NCI-H1105 (cell line): ENCODE measurements around the gene RGS12.

ENCODE experiments used
- DNase-seq: peaks from one replicate; lab custom pipeline; 2025; lab: John Stamatoyannopoulos, UW

The RGS12 gene

DNA sequence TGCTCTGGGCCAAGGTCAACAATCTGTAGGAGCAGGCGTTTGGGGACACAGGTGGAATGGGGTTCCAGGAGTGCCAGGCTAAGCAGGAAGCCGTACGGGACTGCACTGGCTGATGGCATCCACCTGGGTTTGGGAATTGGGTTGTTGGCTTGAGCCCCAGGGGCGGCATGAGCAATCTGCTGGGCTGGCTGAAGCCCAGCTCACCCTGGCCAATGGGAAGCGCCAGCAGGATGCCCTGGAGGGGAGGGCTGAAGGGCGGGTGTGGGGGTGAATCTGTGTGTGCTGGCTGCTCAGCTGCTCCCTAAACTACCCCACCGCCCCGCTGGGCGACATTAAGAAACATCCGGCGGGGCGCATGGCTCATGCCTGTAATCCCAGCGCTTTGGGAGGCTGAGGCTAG, 8.9 kb upstream of the RGS12 start:
- DNase-seq, result no peak

DNA sequence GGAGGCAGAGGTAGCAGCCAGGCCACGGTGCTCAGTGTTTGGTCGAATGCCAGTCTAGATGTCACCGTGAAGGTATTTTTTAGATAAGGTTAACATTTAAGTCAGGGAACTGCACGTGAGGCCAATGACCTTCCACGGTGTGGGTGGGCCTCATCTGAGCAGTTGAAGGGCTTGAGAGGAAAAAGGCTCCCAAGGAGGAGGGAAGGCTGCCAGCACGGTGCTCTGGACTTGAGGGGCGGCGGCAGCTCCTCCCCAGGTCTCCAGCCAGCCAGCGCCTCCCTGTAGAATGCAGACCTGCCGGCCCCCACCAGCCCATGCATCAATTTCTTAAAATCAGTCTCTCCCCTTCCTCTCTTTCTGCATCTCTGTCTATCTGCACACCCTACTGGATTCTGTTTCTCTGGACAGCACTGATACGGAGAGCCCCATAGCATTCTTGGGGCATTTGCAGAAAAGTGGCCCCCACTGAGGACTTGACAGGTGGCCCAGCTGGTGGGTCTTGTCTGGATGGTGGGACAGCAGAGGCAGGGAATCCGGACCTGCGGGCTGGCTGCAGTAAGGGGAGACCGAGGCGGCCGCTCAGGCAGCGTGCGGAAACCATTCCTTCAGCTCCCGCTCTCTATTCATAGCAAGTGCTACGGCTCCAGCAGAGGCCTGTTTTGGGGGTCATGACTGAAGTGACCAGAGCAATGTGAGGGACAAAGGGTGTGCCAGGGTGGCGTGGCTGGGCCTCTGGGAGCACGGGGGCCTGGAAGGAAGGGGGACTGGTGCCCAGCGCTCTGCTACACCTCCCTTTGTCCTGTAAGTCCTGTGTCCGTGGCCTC, 7.9 kb upstream of the RGS12 start:
- DNase-seq, result no peak

DNA sequence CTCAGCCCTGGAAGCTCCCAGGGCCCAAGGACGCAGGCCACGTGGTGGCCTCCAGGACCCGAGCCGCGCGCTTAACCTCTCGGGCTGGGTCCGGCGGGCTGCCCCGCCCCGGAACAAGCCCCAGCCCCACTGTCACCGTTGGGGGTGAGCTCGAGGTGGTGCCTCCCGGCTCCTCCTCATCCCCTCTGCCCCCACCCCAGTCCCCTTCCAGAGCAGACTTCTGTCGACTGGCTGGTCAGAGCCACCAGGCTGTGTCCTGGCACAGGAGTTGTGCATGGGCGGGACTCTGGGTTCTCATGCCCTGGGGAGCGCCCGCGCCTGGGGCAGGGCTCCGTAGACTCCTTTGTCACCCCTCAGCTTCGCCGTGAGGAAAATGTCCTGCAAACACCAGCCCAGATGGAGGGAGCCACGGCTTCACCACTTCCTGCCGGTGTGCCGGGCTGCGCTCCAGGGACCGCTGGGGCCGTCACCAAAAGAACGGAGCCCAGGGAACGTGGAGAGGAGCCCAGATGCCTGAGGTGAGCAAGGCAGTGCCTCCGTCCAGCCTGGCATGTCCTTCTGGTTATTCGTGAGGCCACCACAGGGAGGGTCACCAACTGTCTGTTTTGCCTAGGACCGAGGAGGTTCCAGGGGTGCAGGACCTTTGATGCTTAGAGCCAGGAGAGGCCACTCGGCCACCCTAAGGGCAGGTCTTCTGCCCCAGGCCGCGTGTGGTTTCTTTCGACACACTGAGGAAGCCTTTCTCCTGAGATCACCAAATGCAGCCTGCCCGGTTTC, 7.1 kb upstream of the RGS12 start:
- DNase-seq, result no peak

DNA sequence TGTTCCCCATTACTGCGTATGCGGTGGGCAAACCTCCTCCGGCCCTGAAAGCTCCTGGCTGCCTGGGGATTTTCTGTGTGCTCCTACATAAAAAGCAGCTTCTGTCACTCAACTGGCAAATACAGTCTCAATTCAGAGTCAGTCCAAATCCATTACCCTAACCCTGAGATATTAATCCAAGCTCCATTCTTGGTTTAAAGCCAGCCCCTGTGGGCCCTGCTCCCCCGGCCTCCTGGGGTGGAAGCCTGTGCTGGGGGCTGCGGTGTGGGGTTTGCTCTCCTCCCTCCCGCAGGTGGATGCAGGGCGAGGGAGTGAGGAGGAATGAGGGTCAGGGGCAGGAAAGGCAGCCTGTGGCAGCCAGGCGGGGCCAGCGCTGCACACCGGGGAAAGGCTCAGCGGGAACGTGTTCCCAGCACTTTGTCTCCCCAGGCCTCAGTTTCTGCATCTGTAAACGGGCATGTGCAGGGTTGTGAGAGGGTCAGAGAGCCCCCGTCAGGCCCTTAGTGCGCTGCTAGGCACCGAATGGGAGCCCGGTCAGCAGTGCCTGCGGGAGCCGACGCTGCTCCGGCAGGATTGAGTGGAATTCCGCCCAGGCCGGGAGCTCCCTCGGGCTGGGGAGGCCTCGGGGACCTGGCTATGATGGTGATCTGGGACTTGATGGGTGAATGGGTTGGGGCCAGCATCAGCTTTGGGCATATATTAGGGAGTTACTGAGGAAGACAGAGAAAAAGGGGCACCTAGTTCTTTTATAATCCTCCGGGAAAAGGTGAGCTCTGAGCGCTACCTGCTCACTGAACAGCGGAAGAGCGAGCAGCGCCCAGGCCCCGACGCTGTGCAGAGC, 6.3 kb upstream of the RGS12 start:
- DNase-seq, result no peak

DNA sequence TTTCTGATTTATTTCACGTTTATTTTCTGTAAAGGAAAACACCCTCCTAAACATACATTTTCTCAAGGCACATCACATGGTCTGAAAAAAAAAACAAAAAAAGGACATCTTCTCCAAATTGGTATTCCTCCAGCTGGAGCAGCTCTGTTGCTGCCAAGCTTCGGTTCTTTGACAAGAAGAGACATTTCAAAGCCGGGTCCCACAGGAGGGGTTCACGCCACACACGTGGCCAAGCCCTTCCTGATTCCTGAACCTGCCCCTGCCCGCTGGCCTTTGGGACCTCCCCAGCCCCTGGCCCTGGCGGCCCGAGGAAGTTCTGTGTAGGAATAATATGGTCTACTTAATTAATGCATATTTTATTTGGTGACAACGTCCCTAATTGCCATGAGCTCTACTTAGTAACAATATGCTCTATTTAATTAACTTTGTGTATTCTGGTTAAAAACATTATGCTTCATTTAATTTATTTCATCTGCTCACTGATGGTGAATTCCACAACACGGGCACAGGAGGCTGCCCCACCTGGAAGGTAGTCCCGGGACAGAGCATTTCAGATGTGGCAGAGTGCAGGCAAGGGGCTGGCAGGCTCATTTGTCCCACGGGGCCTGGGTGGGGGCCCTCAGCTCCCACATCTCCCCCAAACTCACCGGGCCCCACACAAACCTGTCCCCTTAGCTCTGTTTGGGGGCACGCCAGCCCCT, 5.4 kb upstream of the RGS12 start:
- DNase-seq, result no peak

DNA sequence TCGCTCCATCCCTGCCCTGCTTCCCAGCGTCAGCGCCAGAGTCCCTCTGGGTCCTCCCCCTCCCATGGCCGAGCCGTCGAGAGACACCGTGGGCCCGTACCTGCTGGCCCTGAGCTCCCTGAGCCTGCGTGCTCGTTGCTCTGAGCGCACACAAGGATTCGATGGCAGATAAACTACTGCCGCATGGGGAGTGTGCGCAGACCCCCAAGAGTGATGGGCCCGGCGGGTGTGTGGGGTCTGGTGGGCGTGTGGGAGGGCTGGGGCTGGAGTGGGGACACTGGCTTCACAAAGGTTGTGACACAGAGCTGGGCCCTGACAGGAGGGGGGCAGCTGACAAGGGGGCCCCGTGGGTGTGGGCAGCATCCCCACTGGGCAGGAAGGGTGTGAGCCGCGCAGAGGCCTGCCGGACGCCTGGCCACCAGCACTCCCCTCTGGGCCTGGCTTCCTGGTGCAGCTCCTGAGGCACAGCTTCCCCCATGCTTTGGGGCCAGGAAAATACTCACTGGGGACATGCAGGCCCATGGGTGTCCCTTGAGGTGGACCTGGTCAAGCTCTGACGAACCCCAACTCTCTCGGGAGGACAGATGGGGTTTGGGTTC, 4.8 kb upstream of the RGS12 start:
- no peak for DNase-seq

DNA sequence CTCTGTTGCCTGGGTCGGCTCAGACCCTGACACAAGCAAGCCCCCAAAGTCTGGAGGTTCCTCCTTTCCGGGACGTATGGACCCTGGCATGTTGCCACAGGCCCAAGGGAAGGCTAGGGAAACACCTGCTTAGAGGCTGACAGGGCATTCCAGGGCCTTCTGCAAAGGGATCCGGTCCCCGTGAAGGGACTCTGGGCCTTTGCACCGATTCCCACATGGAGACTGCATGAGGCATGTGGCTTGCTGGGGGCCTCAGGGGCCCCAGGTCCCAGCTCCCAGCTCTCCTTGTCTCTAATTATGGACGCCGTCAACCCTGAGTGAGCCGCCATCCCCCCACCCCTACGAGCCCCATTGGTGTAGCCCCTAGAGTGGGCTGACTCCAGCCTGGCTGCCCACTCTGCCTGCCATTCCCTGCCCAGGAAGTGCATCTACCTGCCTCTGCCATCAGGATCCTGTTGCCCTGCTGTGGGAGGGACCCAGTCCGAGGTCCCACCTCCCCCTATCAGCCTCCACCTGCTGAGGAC, 4.2 kb upstream of the RGS12 start:
- no peak for DNase-seq

DNA sequence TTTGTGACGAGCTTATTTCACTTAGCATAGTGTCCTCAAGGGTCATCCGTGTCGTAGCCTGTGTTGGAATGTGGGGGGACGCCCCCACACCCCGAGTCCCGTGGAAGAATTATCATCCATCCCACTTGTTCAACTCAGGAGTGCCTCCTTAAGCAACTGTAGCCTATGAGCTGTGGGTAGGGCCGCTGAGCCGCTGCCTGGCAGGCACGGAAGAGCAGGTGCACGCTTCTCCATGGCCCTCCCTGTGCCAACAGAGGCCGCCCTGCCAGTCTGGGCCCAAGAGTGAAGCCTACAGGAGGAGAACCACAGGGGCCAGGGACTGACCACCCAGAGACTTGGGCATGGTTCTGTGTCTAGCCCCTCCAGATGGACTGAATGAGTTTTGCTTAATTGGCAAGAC, 2.3 kb upstream of the RGS12 start:
- no peak for DNase-seq

DNA sequence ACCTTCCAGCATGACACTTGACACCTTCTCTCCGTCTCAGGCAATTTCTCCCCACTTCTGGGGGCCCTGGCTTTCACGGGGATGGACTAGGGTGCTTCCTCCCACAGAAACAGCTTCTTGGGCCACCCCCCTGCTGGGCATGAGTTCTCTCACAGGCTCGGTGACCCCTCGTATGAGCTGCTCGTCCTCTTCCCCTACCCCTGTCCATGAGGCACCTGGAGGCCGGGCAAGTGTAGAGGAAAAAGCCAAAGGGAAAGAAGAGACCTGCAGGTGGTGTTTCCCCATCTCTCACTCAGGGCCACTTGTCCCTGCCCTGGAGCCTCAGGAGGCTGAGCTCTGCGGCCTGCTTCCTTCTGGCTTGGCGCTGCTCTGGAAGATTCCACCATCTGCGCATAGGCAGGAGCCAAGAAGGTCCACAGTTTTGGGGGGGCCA, 1.9 kb upstream of the RGS12 start:
- DNase-seq, result no peak

DNA sequence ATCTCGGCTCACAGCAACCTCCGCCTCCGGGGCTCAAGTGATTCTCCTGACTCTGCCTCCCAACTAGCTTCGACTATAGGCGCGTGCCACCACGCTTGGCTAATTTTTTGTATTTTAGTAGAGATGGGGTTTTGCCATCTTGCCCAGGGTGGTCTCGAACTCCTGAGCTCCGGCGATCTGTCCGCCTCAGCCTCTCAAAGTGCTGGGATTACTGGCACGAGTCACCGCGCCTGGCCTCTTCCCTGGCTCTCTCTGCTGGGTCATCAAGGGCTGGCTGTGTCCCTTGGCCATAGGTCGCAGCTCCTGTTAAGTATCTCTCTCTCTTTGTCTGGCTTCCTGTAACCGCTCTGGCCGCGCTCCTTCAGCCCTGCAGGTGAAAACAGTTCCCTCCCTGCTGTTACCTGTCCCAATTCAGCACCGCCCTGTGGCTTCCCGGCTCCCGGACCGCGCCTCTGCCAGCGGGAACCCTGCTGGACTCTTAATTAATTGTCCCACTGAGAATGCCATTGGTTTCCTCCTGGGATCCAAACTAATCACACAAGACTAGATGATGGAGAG, 1.3 kb upstream of the RGS12 start:
- no peak for DNase-seq

DNA sequence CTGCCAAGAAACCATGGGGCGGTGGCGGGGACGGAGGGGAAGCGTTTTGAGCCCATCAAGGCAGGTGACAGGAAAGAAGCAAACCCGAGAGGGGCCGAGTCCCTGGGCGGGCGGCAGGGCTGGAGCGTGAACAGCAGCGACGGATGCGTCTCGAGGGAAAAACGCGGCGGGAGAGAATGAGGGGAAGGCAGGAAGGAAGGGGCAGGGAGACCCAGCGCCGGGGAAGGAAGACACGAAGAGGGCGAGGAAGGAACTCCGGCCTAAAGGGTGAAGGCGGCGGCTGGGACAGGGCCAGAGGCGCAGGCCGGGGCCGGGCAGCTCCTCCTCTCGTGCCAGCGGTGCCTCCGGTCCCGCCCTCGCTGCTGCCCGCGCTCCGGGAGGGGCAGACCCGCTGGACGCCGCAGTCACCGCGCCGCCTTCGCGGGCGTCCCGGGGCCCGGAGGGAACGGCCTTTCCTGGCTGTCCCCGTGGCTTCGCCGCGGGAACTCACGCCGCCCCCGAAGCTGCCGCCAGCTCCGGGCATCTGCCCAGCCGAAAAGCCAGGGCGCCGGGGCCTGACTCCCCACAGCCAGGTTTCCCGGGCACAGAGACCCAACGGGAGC, 751 bp upstream of the RGS12 start:
- peak; percentile 15 for DNase-seq

DNA sequence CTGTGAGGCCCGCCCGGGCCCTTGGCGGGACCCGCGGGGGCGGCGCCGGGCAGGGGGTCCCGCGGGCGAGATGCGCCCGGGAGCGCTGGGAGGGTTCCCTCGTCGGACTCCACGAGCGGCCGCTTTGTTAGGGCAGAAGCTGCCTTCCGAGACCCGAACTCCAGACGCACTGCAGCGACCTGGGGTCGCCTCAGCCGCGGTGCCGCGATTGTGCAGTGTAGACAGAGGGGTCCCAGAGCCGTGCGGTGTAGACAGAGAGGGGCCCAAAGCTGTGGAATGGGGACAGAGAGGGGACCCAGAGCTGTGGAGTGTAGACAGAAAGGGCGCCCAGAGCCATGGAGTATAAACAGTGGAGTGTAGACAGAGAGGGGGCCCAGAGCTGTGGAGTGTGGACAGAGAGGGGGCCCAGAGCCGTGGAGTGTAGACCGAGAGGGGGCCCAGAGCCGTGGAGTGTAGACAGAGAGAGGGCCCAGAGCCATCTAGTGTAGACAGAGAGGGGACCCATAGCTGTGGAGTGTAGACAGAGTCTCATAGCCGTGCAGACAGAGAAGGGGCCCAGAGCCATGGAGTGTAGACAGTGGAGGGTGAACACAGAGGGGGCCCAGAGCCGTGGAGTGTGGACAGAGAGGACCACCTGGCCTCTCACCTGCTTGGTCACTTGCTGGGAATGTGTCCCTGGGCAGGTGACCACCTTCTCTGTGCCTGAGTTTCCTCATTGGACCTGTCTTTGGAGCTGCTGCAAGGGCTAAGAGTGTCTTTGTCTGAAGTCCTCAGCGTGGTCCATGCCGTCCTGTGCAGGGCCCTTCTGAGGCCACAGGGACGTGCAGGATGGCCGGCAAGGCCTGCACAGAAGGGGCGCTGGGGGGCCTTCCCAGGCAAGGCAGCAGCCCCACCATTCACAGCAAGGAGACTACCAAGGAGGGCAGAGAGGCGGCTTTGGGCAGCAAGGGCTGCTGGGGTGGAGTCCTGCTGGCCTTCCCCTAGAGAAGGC, 875 bp downstream of the RGS12 start:
- no peak for DNase-seq

DNA sequence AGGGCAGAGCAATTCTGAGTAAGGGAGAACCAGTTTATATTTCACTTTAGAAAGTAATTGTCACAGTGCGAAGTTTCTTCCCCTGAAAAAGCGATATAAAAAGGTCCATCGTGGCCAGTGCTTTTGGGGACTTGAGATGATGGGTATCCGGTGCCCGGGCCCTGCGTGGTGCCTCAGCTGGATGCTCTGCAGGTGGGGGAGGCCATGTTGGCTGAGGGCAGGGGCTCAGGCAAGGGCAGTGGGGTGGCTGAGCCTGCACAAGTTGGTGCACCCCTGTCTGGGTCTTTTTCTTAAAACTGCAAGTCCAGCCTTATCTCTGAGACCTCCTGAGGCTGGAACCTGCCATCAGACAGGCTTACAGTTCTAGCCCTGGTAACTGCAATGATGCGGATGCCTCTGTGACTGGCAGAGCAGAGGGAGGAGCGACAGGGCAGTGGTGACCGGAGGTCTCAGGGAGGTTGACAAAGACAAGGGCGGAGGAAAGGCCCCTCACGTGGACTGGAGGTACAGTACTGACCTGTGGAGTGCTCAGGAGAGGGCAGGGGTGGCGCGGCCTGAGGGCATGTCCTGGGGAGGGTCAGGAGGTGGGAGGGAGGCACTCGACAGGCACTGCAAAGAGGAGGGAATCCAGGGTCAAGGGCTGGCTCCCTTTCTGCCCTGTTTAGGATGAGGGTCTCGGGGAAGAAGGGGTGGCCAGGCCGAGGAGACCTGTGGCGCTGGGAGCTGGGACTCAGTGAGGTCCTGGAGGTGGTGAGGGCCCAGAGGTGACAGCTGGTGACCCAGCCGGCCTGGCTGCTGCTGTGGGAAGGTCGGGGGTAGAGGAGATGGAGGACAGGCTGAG, 1.8 kb downstream of the RGS12 start:
- DNase-seq, result no peak

DNA sequence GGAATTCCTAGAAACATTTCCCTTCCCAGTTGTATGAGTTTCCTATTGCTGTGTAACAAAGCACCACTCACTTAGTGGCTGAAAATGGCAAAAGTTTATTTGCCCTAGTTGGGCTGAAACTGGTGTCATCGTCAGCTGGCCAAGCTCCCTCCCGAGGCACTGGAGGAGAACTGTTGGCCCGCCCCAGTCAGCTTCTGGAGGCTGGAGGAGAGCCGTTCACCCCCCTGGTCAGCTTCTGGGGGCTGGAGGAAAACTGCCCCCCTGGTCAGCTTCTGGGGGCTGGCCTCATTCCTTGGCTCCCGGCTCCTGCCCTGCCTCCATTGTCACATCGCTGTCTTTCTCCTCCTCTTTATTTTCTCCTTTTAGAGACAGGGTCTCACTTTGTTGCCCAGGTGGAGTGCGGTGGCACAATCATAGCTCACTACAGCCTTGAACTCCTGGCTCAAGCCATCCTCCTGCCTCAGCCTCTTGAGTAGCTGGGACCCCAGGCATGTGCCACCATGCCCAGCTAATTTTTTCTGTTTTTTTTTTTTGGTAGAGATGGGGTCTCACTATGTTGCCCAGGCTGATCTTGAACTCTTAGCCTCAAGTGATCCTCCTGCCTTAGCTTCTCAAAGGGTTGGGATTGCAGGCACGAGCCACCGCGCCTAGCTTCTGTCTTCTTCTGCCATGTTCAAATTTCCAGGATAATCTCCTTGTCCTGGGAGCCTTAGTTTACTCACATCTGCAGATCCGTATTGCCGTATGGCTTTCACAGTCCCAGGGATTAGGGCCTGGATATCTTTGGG, 3.2 kb downstream of the RGS12 start:
- no peak for DNase-seq

DNA sequence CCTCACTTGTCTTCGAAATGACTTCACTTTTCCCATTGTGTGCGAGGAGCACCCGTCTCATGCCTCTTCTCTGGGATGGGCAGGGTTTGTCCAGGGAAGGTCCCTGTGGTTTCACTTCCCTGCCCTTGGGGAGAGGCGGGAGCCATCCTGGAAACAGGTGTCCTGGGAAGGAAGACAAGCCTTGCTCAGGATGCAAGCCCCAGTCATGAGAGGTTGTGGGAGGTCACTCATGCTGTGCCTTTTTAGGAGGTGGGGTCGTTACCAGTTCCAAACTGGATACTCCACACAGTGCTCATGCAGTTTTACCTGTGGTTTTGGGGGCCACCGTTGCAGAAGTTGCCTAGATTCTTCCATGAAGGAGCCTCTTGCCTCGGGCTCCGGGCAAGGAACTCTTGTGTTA, 3.8 kb downstream of the RGS12 start:
- DNase-seq, result no peak

DNA sequence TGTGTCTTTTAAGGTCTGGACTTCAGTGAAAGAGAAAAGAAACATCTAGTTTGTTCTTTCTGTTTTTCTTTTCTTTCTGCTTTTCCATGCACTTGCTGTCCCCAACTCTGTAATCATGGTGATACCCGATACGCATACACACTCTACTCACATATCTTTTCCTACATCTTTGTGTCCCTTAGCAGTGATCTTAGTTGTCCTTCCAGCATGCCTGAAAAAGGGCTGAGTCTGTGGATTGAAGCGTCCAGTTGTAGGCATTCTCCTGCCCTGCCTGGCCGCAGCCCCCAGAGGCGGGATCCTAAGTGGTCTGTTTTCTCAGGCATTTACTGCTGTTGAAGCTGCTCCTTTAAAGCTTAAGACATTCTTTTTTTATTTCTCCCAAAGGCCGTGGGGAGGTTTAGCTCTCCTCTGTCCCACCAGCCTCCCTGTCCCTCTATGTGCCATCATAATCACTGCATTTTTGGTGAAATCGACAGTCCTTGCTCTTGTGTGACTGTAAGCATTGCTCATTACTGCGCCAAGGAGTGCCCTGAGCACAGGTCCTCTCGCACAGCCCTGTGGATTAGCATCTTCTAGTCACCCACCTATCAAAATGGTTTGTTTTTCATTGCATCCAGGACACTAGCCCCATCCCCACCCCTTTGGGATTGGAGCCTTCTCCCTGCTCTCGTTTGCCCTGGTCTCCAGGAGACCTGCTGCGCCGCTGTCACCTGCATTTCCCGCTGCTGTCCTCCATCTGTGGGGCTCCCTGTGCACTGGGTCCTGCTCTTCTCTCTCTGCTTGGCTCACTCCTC, 4.4 kb downstream of the RGS12 start:
- no peak for DNase-seq
